Caco-2 (cell line): ENCODE measurements around the gene DAGLB. TPM values are rescaled to one million over a fixed set of nuclear protein-coding genes. Genes with fewer than 3 reads are reported as not detected.

ENCODE experiments used
- BruUV-seq: library from RNA; stranded (reverse); fragments of 400-500 nt; replicated peaks from 2 replicates; lab custom pipeline; 2021; lab: Mats Ljungman, UMichigan
- CTCF ChIA-PET: fragments of 300-600 bp; sonication (Branson Sonifier 250); formaldehyde crosslinking; loops from one replicate; lab custom pipeline; 2022; ENCODE audit warnings: antibody characterized with exemption; lab: Charles Lee
- POLR2A ChIA-PET: fragments of 300-600 bp; sonication (Branson Sonifier 250); formaldehyde crosslinking; loops from one replicate; lab custom pipeline; 2022; ENCODE audit warnings: antibody characterized with exemption; lab: Charles Lee
- DNase-seq, 2 experiments: peaks; one replicate each; pipeline versions ENCODE4 v3.0.0 to v3.0.0-alpha.2; 2020 to 2022
- H3K27me3 ChIP-seq: replicated peaks from 2 replicates; pipeline ENCODE4 v1.6.0; 2011; ENCODE audit warnings: low read length; ENCODE audit not compliant: control insufficient read depth, insufficient read depth
- H3K36me3 ChIP-seq: 2 replicates; pipeline ENCODE4 v1.5.1; 2011; ENCODE audit warnings: low read length; ENCODE audit not compliant: control insufficient read depth, insufficient read depth
- H3K4me1 ChIP-seq: fragments of 250-450 bp; sonication (Bioruptor Pico); 2 replicates; pipeline ENCODE4 v1.5.1; 2020; ENCODE audit warnings: mild to moderate bottlenecking
- H3K4me3 ChIP-seq: 2 replicates; pipeline ENCODE4 v1.5.1; 2011; ENCODE audit warnings: low read depth, mild to moderate bottlenecking, control low read depth, low read length
- H3K9me3 ChIP-seq: fragments of 250-450 bp; sonication (Bioruptor Pico); 2 replicates; pipeline ENCODE4 v1.5.1; 2020; ENCODE audit warnings: mild to moderate bottlenecking, moderate library complexity
- H3K27ac Mint-ChIP-seq: one replicate; pipeline ENCODE4 v1.8.0; 2022; ENCODE audit warnings: mixed read lengths; ENCODE audit not compliant: unreplicated experiment
- H3K27me3 Mint-ChIP-seq: one replicate; pipeline ENCODE4 v1.8.0; 2022; ENCODE audit warnings: mixed read lengths; ENCODE audit not compliant: insufficient read depth, unreplicated experiment
- H3K36me3 Mint-ChIP-seq: one replicate; pipeline ENCODE4 v1.8.0; 2022; ENCODE audit warnings: mild to moderate bottlenecking, mixed read lengths; ENCODE audit not compliant: insufficient read depth, unreplicated experiment
- H3K4me1 Mint-ChIP-seq: one replicate; pipeline ENCODE4 v1.8.0; 2022; ENCODE audit warnings: low read depth, mixed read lengths; ENCODE audit not compliant: unreplicated experiment
- H3K4me3 Mint-ChIP-seq: one replicate; pipeline ENCODE4 v1.8.0; 2022; ENCODE audit warnings: mild to moderate bottlenecking, moderate library complexity, mixed read lengths; ENCODE audit not compliant: unreplicated experiment
- H3K9me3 Mint-ChIP-seq: one replicate; pipeline ENCODE4 v1.8.0; 2022; ENCODE audit warnings: mixed read lengths; ENCODE audit not compliant: unreplicated experiment
- intact Hi-C: fragments of 100-400 bp; cut with micrococcal nuclease; formaldehyde crosslinking; loops from one replicate; pipeline ENCODE4 v1.10.0; 2022; ENCODE audit not compliant: unreplicated experiment
- total RNA-seq: library from RNA; stranded (reverse); gene quantifications from 2 replicates; pipeline ENCODE4 v1.2.3, GENCODE V29; 2022
- TF ChIP-seq, protein P1 (sequence below), 2 experiments: fragments of 200-600 bp in 1 of 2; IDR thresholded peaks; 1 replicate in 1 of 2; 2 replicates in 1 of 2; pipeline versions ENCODE4 v1.5.1 to v1.8.0; 2011 to 2022; ENCODE audit warnings: antibody characterized with exemption in 1 of 2, control low read depth in 1 of 2, inconsistent platforms in 1 of 2, low read depth in 1 of 2, low read length in 1 of 2, mild to moderate bottlenecking in 1 of 2, moderate library complexity in 1 of 2; ENCODE audit not compliant: insufficient read depth in 1 of 2, severe bottlenecking in 1 of 2, unreplicated experiment in 1 of 2

DAGLB gene
- total RNA-seq, 1 experiment from 2014 or later = 25.8 TPM

DNA sequence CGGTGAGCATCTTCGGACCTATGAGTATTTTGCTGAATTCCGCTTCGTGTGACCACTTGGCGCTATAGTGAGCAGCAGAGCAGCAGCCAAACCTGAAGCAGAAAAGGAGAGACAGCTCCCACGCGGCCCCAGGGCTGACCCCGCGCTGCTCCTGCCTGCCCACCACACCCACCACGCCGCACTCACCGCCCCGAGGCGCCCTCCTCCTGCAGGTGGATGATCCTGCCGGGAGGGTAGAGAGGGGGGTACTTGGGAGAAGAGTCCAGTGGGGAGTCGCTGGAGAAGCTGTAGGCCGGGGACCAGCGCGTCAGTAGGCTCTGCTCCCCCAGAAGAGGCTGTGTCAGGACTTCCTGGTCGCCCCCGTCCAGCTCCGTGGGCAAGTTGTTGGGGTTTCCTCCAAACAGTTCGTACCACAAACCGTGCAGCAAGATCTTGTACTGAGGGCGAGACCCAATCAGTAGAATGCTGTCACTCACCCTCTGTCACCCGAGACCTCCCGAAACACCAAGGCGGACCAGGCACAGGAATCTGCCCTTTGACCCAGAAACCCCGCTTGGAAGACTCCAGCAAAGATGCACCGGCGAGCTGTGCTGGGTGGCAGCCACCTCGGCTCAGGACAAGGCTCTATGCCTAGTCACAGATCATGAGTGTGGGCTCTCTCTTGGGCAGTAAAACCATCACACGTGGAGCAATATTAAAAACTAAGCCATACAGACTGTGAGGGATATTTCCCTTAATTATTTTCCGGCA, 37.6 kb downstream of the DAGLB start:
- Histone ChIP-seq H3K4me3 (no peak overlapping the region), H3K36me3 (peaks cover 5% of the 10 kb centered on the region), H3K27me3 (no peaks in the 10 kb centered on the region), H3K4me1 (no peaks in the 10 kb centered on the region; the same call in 1 of the 2 replicates), H3K9me3 (no peaks in the 10 kb centered on the region)
- peaks cover 96% of the 10 kb centered on the region for H3K36me3 Mint-ChIP-seq
- ChIA-PET CTCF (interaction anchor here (0.6 kb wide), 1 partner anchor 1618 kb away, joined by 3 read pairs; no protein-coding TSS in a partner anchor), POLR2A (no interaction called here)
- H3K27ac Mint-ChIP-seq = peak overlapping the region; percentile 82
- TF ChIP-seq, protein P1, sequence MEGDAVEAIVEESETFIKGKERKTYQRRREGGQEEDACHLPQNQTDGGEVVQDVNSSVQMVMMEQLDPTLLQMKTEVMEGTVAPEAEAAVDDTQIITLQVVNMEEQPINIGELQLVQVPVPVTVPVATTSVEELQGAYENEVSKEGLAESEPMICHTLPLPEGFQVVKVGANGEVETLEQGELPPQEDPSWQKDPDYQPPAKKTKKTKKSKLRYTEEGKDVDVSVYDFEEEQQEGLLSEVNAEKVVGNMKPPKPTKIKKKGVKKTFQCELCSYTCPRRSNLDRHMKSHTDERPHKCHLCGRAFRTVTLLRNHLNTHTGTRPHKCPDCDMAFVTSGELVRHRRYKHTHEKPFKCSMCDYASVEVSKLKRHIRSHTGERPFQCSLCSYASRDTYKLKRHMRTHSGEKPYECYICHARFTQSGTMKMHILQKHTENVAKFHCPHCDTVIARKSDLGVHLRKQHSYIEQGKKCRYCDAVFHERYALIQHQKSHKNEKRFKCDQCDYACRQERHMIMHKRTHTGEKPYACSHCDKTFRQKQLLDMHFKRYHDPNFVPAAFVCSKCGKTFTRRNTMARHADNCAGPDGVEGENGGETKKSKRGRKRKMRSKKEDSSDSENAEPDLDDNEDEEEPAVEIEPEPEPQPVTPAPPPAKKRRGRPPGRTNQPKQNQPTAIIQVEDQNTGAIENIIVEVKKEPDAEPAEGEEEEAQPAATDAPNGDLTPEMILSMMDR (IDR thresholded peaks at IDR 0.05; ENCODE audit: insufficient read depth in 1 of 2, low read depth in 1 of 2, low read length in 1 of 2, severe bottlenecking in 1 of 2, unreplicated experiment in 1 of 2) = no peak
- intact Hi-C loops = no loop called here
- no peak overlapping the region for H3K4me3 Mint-ChIP-seq
- no peaks in the 10 kb centered on the region for H3K4me1 Mint-ChIP-seq
- H3K27me3 Mint-ChIP-seq = no peaks in the 10 kb centered on the region
- no peak for DNase-seq
- no TSS peak for BruUV-seq
- no peaks in the 10 kb centered on the region for H3K9me3 Mint-ChIP-seq

DNA sequence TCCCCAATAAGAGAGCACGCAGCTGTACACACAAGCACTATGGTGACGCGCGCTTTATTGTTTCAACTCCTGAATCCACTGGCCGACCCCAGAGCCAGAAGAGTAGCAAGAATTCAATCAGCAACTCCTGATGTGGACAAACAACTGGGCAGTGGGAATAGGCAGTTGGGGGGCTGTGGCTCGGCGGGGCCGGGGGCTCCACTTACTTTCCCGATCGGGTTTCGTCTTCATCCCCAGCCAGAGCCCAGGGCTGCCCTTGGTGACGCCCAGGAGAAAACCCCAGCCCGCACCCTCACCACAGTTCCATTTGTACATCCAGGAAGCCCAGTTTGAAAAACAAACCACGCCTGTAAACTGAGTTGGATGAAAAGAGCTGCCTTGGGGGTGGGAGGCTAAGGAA, 38.7 kb downstream of the DAGLB start:
- no peaks in the 10 kb centered on the region for H3K4me1 Mint-ChIP-seq
- peaks cover 96% of the 10 kb centered on the region for H3K36me3 Mint-ChIP-seq
- POLR2A ChIA-PET = no interaction called here
- no peaks in the 10 kb centered on the region for H3K9me3 Mint-ChIP-seq
- Histone ChIP-seq H3K4me3 (no peak overlapping the region), H3K4me1 (no peaks in the 10 kb centered on the region; the same call in 1 of the 2 replicates), H3K27me3 (no peaks in the 10 kb centered on the region), H3K36me3 (peaks cover 7% of the 10 kb centered on the region), H3K9me3 (no peaks in the 10 kb centered on the region)
- H3K4me3 Mint-ChIP-seq = no peak overlapping the region
- no peak for DNase-seq
- peak overlapping the region; percentile 82 for H3K27ac Mint-ChIP-seq
- no TSS peak for BruUV-seq
- intact Hi-C loops = no loop called here
- TF ChIP-seq, protein P1 (IDR thresholded peaks at IDR 0.05; ENCODE audit: insufficient read depth in 1 of 2, low read depth in 1 of 2, low read length in 1 of 2, severe bottlenecking in 1 of 2, unreplicated experiment in 1 of 2) = no peak
- no peaks in the 10 kb centered on the region for H3K27me3 Mint-ChIP-seq
- CTCF ChIA-PET = no interaction called here

DNA sequence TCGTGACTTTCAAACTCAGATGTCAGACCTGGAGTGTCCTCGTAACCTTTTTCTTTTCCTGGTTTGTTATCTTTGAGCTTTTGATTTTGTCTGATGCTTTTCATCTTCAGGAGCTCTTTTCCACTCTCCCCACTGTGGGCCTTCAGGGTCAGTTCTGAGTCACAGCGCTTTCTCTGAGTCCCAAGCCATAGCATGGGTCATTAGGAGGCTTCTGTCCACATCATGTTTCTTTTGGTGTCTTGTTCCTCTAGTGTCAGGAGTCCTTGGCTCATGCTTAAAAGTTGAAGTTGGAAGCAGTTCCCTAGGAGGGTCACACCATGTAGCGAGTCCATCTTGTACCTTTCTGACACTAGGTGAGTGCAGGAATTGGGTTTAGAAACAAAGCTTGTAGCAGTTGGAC, 40.3 kb downstream of the DAGLB start:
- Mint-ChIP-seq H3K4me3 (no peak overlapping the region), H3K36me3 (peaks cover 96% of the 10 kb centered on the region), H3K27ac (no peak overlapping the region), H3K4me1 (no peaks in the 10 kb centered on the region), H3K9me3 (no peaks in the 10 kb centered on the region), H3K27me3 (no peaks in the 10 kb centered on the region)
- Histone ChIP-seq H3K27me3 (no peaks in the 10 kb centered on the region), H3K9me3 (no peaks in the 10 kb centered on the region), H3K4me3 (no peak overlapping the region), H3K4me1 (no peaks in the 10 kb centered on the region; the same call in 1 of the 2 replicates), H3K36me3 (peaks cover 7% of the 10 kb centered on the region)
- CTCF ChIA-PET = no interaction called here
- no TSS peak for BruUV-seq
- TF ChIP-seq, protein P1 (IDR thresholded peaks at IDR 0.05; ENCODE audit: insufficient read depth in 1 of 2, low read depth in 1 of 2, low read length in 1 of 2, severe bottlenecking in 1 of 2, unreplicated experiment in 1 of 2) = no peak
- intact Hi-C loops = no loop called here
- DNase-seq = no peak
- POLR2A ChIA-PET = no interaction called here
